Glutamatergic neuron (in vitro differentiated cells): ENCODE measurements around the gene GPR25. TPM values are rescaled to one million over a fixed set of nuclear protein-coding genes. Genes with fewer than 3 reads are reported as not detected.

Source experiments
- DNase-seq: peaks from one replicate; pipeline ENCODE4 v3.0.0; 2022
- H3K27ac Mint-ChIP-seq: one replicate; pipeline ENCODE4 v1.8.0; 2020; ENCODE audit warnings: mild to moderate bottlenecking, mixed read lengths, inconsistent platforms; ENCODE audit not compliant: unreplicated experiment
- H3K27me3 Mint-ChIP-seq: one replicate; pipeline ENCODE4 v1.8.0; 2020; ENCODE audit warnings: mild to moderate bottlenecking, moderate library complexity, mixed read lengths, inconsistent platforms; ENCODE audit not compliant: unreplicated experiment
- H3K36me3 Mint-ChIP-seq: one replicate; pipeline ENCODE4 v1.8.0; 2020; ENCODE audit warnings: mild to moderate bottlenecking, mixed read lengths, inconsistent platforms; ENCODE audit not compliant: unreplicated experiment
- H3K4me1 Mint-ChIP-seq: one replicate; pipeline ENCODE4 v1.8.0; 2020; ENCODE audit warnings: mild to moderate bottlenecking, low read depth, mixed read lengths, inconsistent platforms; ENCODE audit not compliant: unreplicated experiment
- H3K4me3 Mint-ChIP-seq: one replicate; pipeline ENCODE4 v1.8.0; 2020; ENCODE audit warnings: mild to moderate bottlenecking, mixed read lengths, inconsistent platforms; ENCODE audit not compliant: unreplicated experiment
- H3K9me3 Mint-ChIP-seq: one replicate; pipeline ENCODE4 v1.8.0; 2020; ENCODE audit warnings: mild to moderate bottlenecking, moderate library complexity, mixed read lengths, inconsistent platforms; ENCODE audit not compliant: unreplicated experiment
- CTCF ChIP-seq: fragments of 200-600 bp; sonication (generic); IDR thresholded peaks from one replicate; pipeline ENCODE4 v1.5.0; 2021; ENCODE audit not compliant: partially characterized antibody, unreplicated experiment
- total RNA-seq: library from RNA; stranded (reverse); fragmentation: NEBNext Ultra II Directional; extraction: Animal tissue kit (Norgen Biotek cat#: 25700); gene quantifications from one replicate; pipeline ENCODE4 v1.2.1, GENCODE V29; 2021; ENCODE audit not compliant: unreplicated experiment

The GPR25 gene
- total RNA-seq, 1 donor from 2014 or later, result not detected

DNA sequence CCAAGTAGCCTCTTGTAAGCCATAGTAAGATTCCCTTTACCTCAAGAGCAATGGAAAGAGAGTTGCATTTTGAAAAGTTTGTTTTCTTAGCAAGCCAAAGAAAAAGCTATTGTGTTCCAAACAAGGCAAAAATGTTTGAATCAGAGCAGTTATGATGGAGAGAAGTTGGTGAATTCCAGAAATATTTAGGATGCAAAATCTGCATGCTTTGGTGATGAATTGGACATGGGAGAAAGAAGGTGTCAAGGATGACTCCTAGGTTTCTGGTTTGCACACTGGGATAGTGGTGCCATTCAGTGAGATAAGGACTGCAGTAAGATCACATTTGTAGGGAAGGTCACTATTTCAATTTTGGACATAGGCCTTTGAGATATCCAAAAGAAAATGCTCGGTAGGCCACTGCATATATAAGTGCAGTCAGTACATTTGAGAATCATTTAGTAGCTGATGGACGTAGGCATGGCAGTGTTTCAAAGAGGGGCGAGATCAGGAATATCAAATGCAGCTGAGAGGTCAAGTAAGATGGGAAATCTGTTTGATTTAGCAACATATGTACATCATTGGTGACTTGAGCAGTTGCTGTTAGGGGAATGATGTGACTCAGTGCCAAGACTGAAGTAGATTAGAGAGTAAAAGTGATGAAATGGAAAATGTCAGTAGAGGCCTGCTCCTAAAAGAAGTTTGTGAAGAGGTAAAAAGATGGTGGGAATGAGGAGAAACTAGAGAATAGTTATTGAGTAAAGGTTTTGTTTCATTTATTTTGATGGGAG lies 33.9 kb upstream of the GPR25 start:
- Mint-ChIP-seq H3K36me3 (peaks cover 15% of the 10 kb centered on the region), H3K27ac (no peak overlapping the region), H3K4me1 (no peaks in the 10 kb centered on the region), H3K27me3 (no peaks in the 10 kb centered on the region), H3K4me3 (no peak overlapping the region), H3K9me3 (peaks cover 5% of the 10 kb centered on the region)
- no peak for DNase-seq
- TF ChIP-seq CTCF, result no peak

DNA sequence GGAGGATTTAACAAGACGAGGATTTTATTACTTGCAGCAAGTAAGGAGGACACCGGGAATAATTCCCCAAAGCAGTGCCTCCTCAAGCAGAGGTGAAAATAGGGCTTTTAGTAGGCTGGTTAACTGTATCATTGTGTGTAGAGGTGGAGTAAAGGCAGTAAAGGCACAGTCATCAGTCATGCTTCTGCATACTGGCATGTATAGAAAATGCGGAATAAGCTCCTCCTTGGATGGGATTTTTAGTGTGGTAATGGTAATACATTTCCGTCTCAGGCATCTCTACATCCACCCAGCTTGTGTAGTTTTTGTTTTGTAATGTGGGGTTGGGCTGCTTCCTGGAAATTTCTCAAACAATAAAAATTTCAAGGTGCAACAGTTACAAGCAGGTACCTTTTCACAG lies 27.4 kb upstream of the GPR25 start:
- H3K36me3 Mint-ChIP-seq, result peaks cover 6% of the 10 kb centered on the region
- no peaks in the 10 kb centered on the region for H3K4me1 Mint-ChIP-seq
- DNase-seq, result no peak
- H3K4me3 Mint-ChIP-seq, result no peak overlapping the region
- H3K27me3 Mint-ChIP-seq, result peaks cover 2% of the 10 kb centered on the region
- no peak for TF ChIP-seq CTCF
- H3K27ac Mint-ChIP-seq, result no peak overlapping the region
- H3K9me3 Mint-ChIP-seq, result peaks cover 1% of the 10 kb centered on the region

- TF ChIP-seq CTCF, result no peak
- peak overlapping the region; percentile 4 for H3K27ac Mint-ChIP-seq
- H3K36me3 Mint-ChIP-seq, result peaks cover 6% of the 10 kb centered on the region
- no peaks in the 10 kb centered on the region for H3K4me1 Mint-ChIP-seq
- H3K27me3 Mint-ChIP-seq, result peaks cover 2% of the 10 kb centered on the region
- H3K9me3 Mint-ChIP-seq, result peaks cover 1% of the 10 kb centered on the region
- no peak for DNase-seq
- no peak overlapping the region for H3K4me3 Mint-ChIP-seq
These were observed 26.4 kb upstream of the GPR25 start for GRCh38 chr1:200846398-200846797.

DNA sequence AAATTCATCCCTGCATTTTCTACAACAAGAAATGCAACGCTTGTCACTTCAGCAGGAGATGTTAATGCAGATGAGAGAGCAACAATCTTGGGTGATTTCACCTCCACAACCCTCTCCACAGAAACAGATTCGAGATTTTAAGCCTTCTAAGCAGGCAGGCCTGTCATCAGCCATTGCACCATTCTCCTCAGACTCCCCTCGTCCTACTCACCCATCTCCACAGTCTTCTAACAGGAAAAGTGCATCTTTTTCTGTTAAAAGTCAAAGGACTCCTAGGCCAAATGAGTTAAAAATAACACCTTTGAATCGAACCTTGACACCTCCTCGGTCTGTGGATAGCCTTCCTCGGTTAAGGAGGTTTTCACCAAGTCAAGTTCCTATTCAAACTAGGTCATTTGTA lies 23.4 kb upstream of the GPR25 start:
- Mint-ChIP-seq H3K4me3 (no peak overlapping the region), H3K27me3 (peaks cover 2% of the 10 kb centered on the region), H3K27ac (no peak overlapping the region), H3K4me1 (no peaks in the 10 kb centered on the region), H3K9me3 (peaks cover 1% of the 10 kb centered on the region), H3K36me3 (peaks cover 6% of the 10 kb centered on the region)
- TF ChIP-seq CTCF, result no peak
- DNase-seq, result no peak

- H3K9me3 Mint-ChIP-seq, result no peaks in the 10 kb centered on the region
- no peak for TF ChIP-seq CTCF
- no peak overlapping the region for H3K4me3 Mint-ChIP-seq
- DNase-seq, result no peak
- no peak overlapping the region for H3K27ac Mint-ChIP-seq
- H3K27me3 Mint-ChIP-seq, result peaks cover 2% of the 10 kb centered on the region
- peaks cover 6% of the 10 kb centered on the region for H3K36me3 Mint-ChIP-seq
- no peaks in the 10 kb centered on the region for H3K4me1 Mint-ChIP-seq
These were observed 22.2 kb upstream of the GPR25 start for GRCh38 chr1:200850554-200850953.
